HEK293T (cell line): ENCODE data around the gene CBX1.
A peak's percentile ranks its signal among the peaks of the same experiment; 100 is the strongest.

Experiments used
- CTCF ChIA-PET: fragments of 350-600 bp; formaldehyde crosslinking; extraction: SDS; loops from one replicate; lab custom pipeline; 2021; ENCODE audit warnings: antibody characterized with exemption, inconsistent platforms; lab: Yijun Ruan, JAX
- POLR2A ChIA-PET: fragments of 350-600 bp; formaldehyde crosslinking; extraction: SDS; loops from one replicate; lab custom pipeline; 2020; ENCODE audit warnings: antibody characterized with exemption, inconsistent platforms; lab: Yijun Ruan, JAX
- DNase-seq: peaks from one replicate; pipeline ENCODE4 v3.0.0; 2012; ENCODE audit warnings: mixed read lengths; ENCODE audit errors: extremely low spot score
- ARNT ChIP-seq: fragments of 450-650 bp; IDR thresholded peaks from 2 replicates; pipeline ENCODE4 v1.6.1; 2017; ENCODE audit warnings: mild to moderate bottlenecking
- BHLHE40 ChIP-seq: fragments of 450-650 bp; IDR thresholded peaks from 2 replicates; pipeline ENCODE4 v1.6.1; 2016; ENCODE audit warnings: mild to moderate bottlenecking, moderate library complexity, borderline replicate concordance
- CTBP1 ChIP-seq: fragments of 450-650 bp; IDR thresholded peaks from 2 replicates; pipeline ENCODE4 v1.6.1; 2016; ENCODE audit warnings: borderline replicate concordance
- ELF4 ChIP-seq: fragments of 450-650 bp; IDR thresholded peaks from 2 replicates; pipeline ENCODE4 v1.6.1; 2017; ENCODE audit warnings: antibody characterized with exemption
- FOXA1 ChIP-seq: fragments of 450-650 bp; IDR thresholded peaks from 2 replicates; pipeline ENCODE4 v1.6.1; 2016; ENCODE audit warnings: mild to moderate bottlenecking
- FOXK2 ChIP-seq: fragments of 450-650 bp; IDR thresholded peaks from 2 replicates; pipeline ENCODE4 v1.6.1; 2016; ENCODE audit warnings: mild to moderate bottlenecking
- FOXM1 ChIP-seq: fragments of 450-650 bp; IDR thresholded peaks from 2 replicates; pipeline ENCODE4 v1.6.1; 2017; ENCODE audit warnings: mild to moderate bottlenecking, borderline replicate concordance
- HDGF ChIP-seq: fragments of 450-650 bp; IDR thresholded peaks from 2 replicates; pipeline ENCODE4 v1.6.1; 2017; ENCODE audit warnings: antibody characterized with exemption, borderline replicate concordance
- L3MBTL2 ChIP-seq: fragments of 450-650 bp; conservative IDR thresholded peaks from 2 replicates; pipeline ENCODE4 v1.6.1; 2016; ENCODE audit warnings: mild to moderate bottlenecking
- LEF1 ChIP-seq: fragments of 450-650 bp; IDR thresholded peaks from 2 replicates; pipeline ENCODE4 v1.6.1; 2017; ENCODE audit warnings: mild to moderate bottlenecking, borderline replicate concordance
- NFRKB ChIP-seq: fragments of 450-650 bp; IDR thresholded peaks from 2 replicates; pipeline ENCODE4 v1.6.1; 2016; ENCODE audit warnings: mild to moderate bottlenecking, moderate library complexity
- PKNOX1 ChIP-seq: fragments of 450-650 bp; IDR thresholded peaks from 2 replicates; pipeline ENCODE4 v1.6.1; 2016
- SP1 ChIP-seq: fragments of 450-650 bp; IDR thresholded peaks from 2 replicates; pipeline ENCODE4 v1.6.1; 2017
- SUZ12 ChIP-seq: fragments of 450-650 bp; IDR thresholded peaks from 2 replicates; pipeline ENCODE4 v1.6.1; 2016; ENCODE audit warnings: mild to moderate bottlenecking
- TARDBP ChIP-seq: fragments of 450-650 bp; IDR thresholded peaks from 2 replicates; pipeline ENCODE4 v1.6.1; 2016
- ZNF384 ChIP-seq: fragments of 450-650 bp; IDR thresholded peaks from 2 replicates; pipeline ENCODE4 v1.6.1; 2016

CBX1 gene

DNA sequence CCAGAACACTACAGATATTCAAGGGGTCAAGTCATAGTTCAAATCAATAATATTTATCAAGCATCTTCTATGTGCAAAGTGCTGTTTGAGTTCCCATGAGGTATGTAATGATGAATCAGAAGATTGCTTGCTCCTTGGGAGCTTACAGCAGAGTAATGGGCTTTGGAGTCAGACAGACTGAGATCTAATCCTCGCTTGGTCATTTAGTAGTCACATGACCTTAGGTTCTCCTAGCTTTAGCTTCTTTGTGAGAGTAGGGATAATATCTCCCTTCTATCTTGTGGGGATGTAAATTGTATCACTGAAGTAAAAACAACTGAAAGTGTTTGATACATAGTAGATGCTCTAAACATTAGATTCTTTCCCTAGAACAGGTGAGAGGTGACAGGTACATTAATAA lies 36.4 kb upstream of the CBX1 start:
- POLR2A ChIA-PET, result no interaction called here
- CTCF ChIA-PET, result interaction anchor here (0.6 to 2.1 kb wide), 3 partner anchors 12 to 71 kb away, joined by 3 to 7 read pairs (median 6); no protein-coding TSS in a partner anchor

GRCh38 chr17:48134912-48135480 lies 33.7 kb upstream of the CBX1 start:
- TF ChIP-seq PKNOX1, result peak; percentile 77
- TF ChIP-seq SP1, result no peak
- POLR2A ChIA-PET, result interaction anchor here (1.0 kb wide), 1 partner anchor 27 kb away, joined by 3 read pairs; the partner anchor contains the start of gene SNX11
- no peak for DNase-seq
- CTCF ChIA-PET, result interaction anchor here (0.8 to 1.8 kb wide), 7 partner anchors 8 to 109 kb away, joined by 3 to 16 read pairs (median 5); no protein-coding TSS in a partner anchor

More for the DNA sequence above, 36.4 kb upstream of the CBX1 start:
- TF ChIP-seq TARDBP, result no peak
- no peak for DNase-seq

DNA sequence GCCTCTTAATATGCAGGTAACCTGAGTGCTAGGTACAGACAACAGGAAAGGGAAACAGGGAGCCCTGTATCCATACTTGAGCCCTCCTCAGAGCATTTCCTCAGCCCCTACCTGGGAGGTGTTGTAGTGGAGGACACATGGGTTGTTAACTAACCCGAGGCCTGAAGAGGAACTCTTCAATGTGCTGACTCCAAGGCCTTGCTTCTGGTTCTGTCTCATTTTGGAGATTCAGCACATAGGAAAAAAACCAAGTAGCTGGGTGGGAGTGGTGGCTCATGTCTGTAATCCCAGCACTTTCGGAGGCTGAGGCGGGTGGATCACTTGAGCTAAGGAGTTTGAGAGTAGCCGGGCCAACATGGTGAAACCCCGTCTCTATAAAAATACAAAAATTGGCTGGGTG lies 31.1 kb upstream of the CBX1 start:
- ChIA-PET POLR2A (no interaction called here), CTCF (interaction anchor here (1.5 to 2.5 kb wide), 2 partner anchors 52 to 106 kb away, joined by 7 to 15 read pairs; no protein-coding TSS in a partner anchor)
- DNase-seq, result no peak
- TF ChIP-seq ELF4 (no peak), ARNT (no peak), SP1 (no peak), ZNF384 (no peak), LEF1 (no peak), NFRKB (no peak), L3MBTL2 (no peak), FOXM1 (no peak), HDGF (no peak), TARDBP (no peak), SUZ12 (no peak), FOXK2 (no peak)

- TF ChIP-seq FOXA1, result no peak
- TF ChIP-seq FOXM1, result no peak
- TF ChIP-seq TARDBP, result no peak
- TF ChIP-seq BHLHE40, result no peak
- no peak for TF ChIP-seq LEF1
- TF ChIP-seq CTBP1, result no peak
- no peak for TF ChIP-seq ZNF384
- no peak for TF ChIP-seq ELF4
- TF ChIP-seq SP1, result no peak
- TF ChIP-seq HDGF, result no peak
- CTCF ChIA-PET, result interaction anchor here (0.7 to 2.5 kb wide), 5 partner anchors 20 to 105 kb away, joined by 3 to 15 read pairs (median 6); no protein-coding TSS in a partner anchor
- peak; percentile 82 for DNase-seq
- POLR2A ChIA-PET, result no interaction called here
These were observed 30.0 kb upstream of the CBX1 start for GRCh38 chr17:48131216-48131824.

DNA sequence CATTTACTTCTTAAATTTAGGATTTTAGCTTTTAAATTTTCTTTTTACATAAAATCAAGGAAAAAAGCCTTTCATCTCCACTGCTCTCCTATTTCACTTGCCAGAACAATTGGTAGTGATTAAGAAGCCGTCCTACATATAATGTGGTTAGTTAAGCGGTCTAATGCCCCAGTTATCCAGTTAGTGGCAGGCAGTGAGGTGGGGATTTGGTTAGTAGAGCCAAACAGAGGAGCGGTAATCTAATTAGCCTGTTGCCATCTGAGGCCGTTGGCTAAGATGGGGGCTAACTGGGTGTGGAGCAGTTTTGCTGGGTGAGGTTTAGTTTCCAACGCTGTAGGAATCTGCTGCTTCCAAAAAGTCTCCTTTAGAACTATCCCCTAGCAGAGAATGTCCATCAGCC lies 28.7 kb upstream of the CBX1 start:
- CTCF ChIA-PET, result interaction anchor here (0.6 to 2.1 kb wide), 5 partner anchors 14 to 159 kb away, joined by 3 to 11 read pairs (median 5); partner anchors contain the start of gene CDK5RAP3
- POLR2A ChIA-PET, result no interaction called here
- DNase-seq, result no peak
- TF ChIP-seq SUZ12 (no peak), LEF1 (no peak), PKNOX1 (no peak), L3MBTL2 (no peak), FOXK2 (no peak), NFRKB (no peak), FOXA1 (no peak), ZNF384 (no peak), BHLHE40 (no peak), SP1 (no peak), ARNT (no peak), HDGF (no peak), TARDBP (no peak), CTBP1 (no peak), FOXM1 (no peak), ELF4 (no peak)

GRCh38 chr17:48128400-48128799 lies 27.1 kb upstream of the CBX1 start:
- POLR2A ChIA-PET, result interaction anchor here (1.1 kb wide), 1 partner anchor 80 kb away, joined by 4 read pairs; the partner anchor contains the start of gene NFE2L1
- TF ChIP-seq FOXM1, result no peak
- no peak for TF ChIP-seq BHLHE40
- no peak for TF ChIP-seq TARDBP
- TF ChIP-seq HDGF, result no peak
- no peak for TF ChIP-seq SUZ12
- TF ChIP-seq SP1, result no peak
- no peak for TF ChIP-seq CTBP1
- no peak for TF ChIP-seq PKNOX1
- no peak for TF ChIP-seq LEF1
- no peak for TF ChIP-seq NFRKB
- no peak for TF ChIP-seq ZNF384
- TF ChIP-seq ARNT, result no peak
- no peak for TF ChIP-seq L3MBTL2
- TF ChIP-seq ELF4, result no peak
- TF ChIP-seq FOXA1, result no peak
- TF ChIP-seq FOXK2, result no peak
- CTCF ChIA-PET, result interaction anchor here (1.6 kb wide), 1 partner anchor 133 kb away, joined by 3 read pairs; no protein-coding TSS in a partner anchor
- DNase-seq, result no peak
